Smooth muscle cell (in vitro differentiated cells): ENCODE measurements around the gene BHLHE40. TPM values are rescaled to one million over a fixed set of nuclear protein-coding genes. Genes with fewer than 3 reads are reported as not detected.

ENCODE experiments used
- DNase-seq: peaks from one replicate; lab custom pipeline; 2025; ENCODE audit not compliant: unreplicated experiment; lab: John Stamatoyannopoulos, UW
- H2AFZ ChIP-seq: fragments of 200-600 bp; sonication (generic); 2 replicates; pipeline ENCODE4 v1.6.0; 2016; ENCODE audit warnings: antibody characterized with exemption, low read depth, mild to moderate bottlenecking
- H3F3A ChIP-seq: fragments of 200-600 bp; sonication (generic); 2 replicates; pipeline ENCODE4 v1.6.0; 2017; ENCODE audit warnings: antibody characterized with exemption, low read depth
- H3K27ac ChIP-seq: fragments of 200-600 bp; sonication (generic); 2 replicates; pipeline ENCODE4 v1.5.1; 2016; ENCODE audit warnings: low read depth, mild to moderate bottlenecking
- H3K27me3 ChIP-seq: fragments of 200-600 bp; sonication (generic); 2 replicates; pipeline ENCODE4 v1.6.1; 2016; ENCODE audit warnings: low read depth, mild to moderate bottlenecking
- H3K36me3 ChIP-seq: fragments of 200-600 bp; sonication (generic); 2 replicates; pipeline ENCODE4 v1.5.1; 2016; ENCODE audit warnings: low read depth
- H3K4me1 ChIP-seq: fragments of 200-600 bp; sonication (generic); 2 replicates; pipeline ENCODE4 v1.5.1; 2016; ENCODE audit warnings: low read depth
- H3K4me2 ChIP-seq: fragments of 200-600 bp; sonication (generic); 2 replicates; pipeline ENCODE4 v1.6.0; 2016; ENCODE audit warnings: mild to moderate bottlenecking
- H3K4me3 ChIP-seq: fragments of 200-600 bp; sonication (generic); 2 replicates; pipeline ENCODE4 v1.5.1; 2016; ENCODE audit warnings: mild to moderate bottlenecking
- H3K79me2 ChIP-seq: fragments of 200-600 bp; sonication (generic); 2 replicates; pipeline ENCODE4 v1.6.0; 2016; ENCODE audit warnings: low read depth, mild to moderate bottlenecking
- H3K9ac ChIP-seq: fragments of 200-600 bp; sonication (generic); 2 replicates; pipeline ENCODE4 v1.6.0; 2016; ENCODE audit warnings: low read depth
- H3K9me3 ChIP-seq: fragments of 200-600 bp; sonication (generic); replicated peaks from 2 replicates; pipeline ENCODE4 v1.5.1; 2016; ENCODE audit warnings: low read depth
- H4K20me1 ChIP-seq: fragments of 200-600 bp; sonication (generic); 2 replicates; pipeline ENCODE4 v1.6.0; 2016; ENCODE audit warnings: low read depth
- WGBS: methylation state at CpG from one replicate; pipeline ENCODE4 v1.1.7; 2016; ENCODE audit warnings: low lambda C conversion rate; 5-methylcytosine and 5-hydroxymethylcytosine counted together
- polyA plus RNA-seq: library from polyadenylated mRNA; unstranded; fragments of >200 nt; fragmentation: Nextera tagmentation; extraction: Ambion mirVana; gene quantifications from 2 replicates; pipeline ENCODE4 v1.2.1, GENCODE V29; 2016
- total RNA-seq: library from RNA; depleted of rRNA; stranded (reverse); fragments of >200 nt; gene quantifications from 2 replicates; pipeline ENCODE4 v1.2.3, GENCODE V29; 2014
- TF ChIP-seq, protein P1 (sequence below): fragments of 200-600 bp; sonication (generic); IDR thresholded peaks from 2 replicates; pipeline ENCODE4 v1.5.1; 2017; ENCODE audit warnings: borderline replicate concordance, mild to moderate bottlenecking, antibody characterized with exemption; ENCODE audit not compliant: insufficient read depth, poor library complexity, severe bottlenecking

BHLHE40 gene
- total and polyA plus RNA-seq, 2 experiments from 2014 or later, result 195 to 209 TPM

DNA sequence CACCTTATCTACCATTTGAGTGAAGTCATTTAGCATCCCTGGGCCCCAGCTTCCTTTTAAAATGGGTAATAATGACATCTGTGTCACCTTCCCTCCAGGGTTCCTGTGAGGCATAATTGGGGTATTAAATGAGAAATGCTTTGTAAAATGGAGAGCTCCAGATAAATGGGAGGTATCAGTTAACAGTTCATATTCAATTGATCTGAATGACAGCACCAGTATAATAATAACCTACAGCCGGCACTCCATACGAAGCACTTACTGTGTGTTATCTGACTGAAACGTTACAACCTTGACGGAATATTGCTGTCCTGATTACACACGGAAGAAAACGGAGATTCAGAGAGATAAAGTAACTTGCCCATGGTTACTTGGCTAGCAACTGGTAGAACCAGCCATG lies 53.6 kb downstream of the BHLHE40 start:
- H3K79me2 ChIP-seq, result no peaks in the 10 kb centered on the region
- no peaks in the 10 kb centered on the region for H3K4me1 ChIP-seq
- 72% methylated on average over 6 of the region's 6 CpGs for WGBS
- no peak overlapping the region for H3K9ac ChIP-seq
- H2AFZ ChIP-seq, result no peak overlapping the region
- peaks cover 6% of the 10 kb centered on the region for H3F3A ChIP-seq
- H3K4me3 ChIP-seq, result no peak overlapping the region
- H3K4me2 ChIP-seq, result no peak overlapping the region
- DNase-seq, result no peak
- H3K9me3 ChIP-seq, result no peaks in the 10 kb centered on the region
- no peaks in the 10 kb centered on the region for H3K36me3 ChIP-seq
- no peak overlapping the region for H3K27ac ChIP-seq
- TF ChIP-seq, protein P1, sequence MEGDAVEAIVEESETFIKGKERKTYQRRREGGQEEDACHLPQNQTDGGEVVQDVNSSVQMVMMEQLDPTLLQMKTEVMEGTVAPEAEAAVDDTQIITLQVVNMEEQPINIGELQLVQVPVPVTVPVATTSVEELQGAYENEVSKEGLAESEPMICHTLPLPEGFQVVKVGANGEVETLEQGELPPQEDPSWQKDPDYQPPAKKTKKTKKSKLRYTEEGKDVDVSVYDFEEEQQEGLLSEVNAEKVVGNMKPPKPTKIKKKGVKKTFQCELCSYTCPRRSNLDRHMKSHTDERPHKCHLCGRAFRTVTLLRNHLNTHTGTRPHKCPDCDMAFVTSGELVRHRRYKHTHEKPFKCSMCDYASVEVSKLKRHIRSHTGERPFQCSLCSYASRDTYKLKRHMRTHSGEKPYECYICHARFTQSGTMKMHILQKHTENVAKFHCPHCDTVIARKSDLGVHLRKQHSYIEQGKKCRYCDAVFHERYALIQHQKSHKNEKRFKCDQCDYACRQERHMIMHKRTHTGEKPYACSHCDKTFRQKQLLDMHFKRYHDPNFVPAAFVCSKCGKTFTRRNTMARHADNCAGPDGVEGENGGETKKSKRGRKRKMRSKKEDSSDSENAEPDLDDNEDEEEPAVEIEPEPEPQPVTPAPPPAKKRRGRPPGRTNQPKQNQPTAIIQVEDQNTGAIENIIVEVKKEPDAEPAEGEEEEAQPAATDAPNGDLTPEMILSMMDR, result no peak
- no peaks in the 10 kb centered on the region for H4K20me1 ChIP-seq
- no peaks in the 10 kb centered on the region for H3K27me3 ChIP-seq

Other genes starting within 250 kb of the BHLHE40 start
- gene ARL8B, start 142.9 kb downstream of the BHLHE40 start, total RNA-seq, result 83.8 and 95.0 TPM in 2 replicates
- 33.6 and 42.2 TPM in 2 replicates for gene ARL8B, start 142.9 kb downstream of the BHLHE40 start, polyA plus RNA-seq
- 43.6 and 45.0 TPM in 2 replicates for gene EDEM1, start 208.3 kb downstream of the BHLHE40 start, total RNA-seq
- 23.1 and 29.0 TPM in 2 replicates for gene EDEM1, start 208.3 kb downstream of the BHLHE40 start, polyA plus RNA-seq